ENCODE data around the gene RGS7BP.

DNA sequence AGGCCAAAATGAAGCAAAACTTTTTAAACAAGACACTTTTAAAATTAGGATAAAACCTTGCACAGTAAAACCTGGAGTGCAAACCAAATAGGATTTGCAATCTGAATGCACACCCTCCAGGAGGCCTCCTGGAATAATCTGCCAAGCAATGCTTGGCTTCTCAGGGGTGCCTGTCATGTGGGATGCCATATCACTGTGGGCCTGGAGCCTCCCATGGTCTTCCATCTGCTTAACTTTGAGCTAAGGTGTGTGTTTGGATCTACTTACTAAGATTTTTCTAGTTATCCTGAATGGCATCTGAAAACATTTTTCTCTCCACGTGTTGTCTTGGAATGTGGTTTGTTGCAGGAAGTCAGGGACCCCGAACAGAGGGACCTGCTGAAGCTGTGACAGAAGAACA lies 52.1 kb downstream of the RGS7BP start:
- TF ChIP-seq, protein P1, sequence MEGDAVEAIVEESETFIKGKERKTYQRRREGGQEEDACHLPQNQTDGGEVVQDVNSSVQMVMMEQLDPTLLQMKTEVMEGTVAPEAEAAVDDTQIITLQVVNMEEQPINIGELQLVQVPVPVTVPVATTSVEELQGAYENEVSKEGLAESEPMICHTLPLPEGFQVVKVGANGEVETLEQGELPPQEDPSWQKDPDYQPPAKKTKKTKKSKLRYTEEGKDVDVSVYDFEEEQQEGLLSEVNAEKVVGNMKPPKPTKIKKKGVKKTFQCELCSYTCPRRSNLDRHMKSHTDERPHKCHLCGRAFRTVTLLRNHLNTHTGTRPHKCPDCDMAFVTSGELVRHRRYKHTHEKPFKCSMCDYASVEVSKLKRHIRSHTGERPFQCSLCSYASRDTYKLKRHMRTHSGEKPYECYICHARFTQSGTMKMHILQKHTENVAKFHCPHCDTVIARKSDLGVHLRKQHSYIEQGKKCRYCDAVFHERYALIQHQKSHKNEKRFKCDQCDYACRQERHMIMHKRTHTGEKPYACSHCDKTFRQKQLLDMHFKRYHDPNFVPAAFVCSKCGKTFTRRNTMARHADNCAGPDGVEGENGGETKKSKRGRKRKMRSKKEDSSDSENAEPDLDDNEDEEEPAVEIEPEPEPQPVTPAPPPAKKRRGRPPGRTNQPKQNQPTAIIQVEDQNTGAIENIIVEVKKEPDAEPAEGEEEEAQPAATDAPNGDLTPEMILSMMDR (IDR thresholded peaks at IDR 0.05) = no peak
- TF ChIP-seq POLR2A (IDR thresholded peaks at IDR 0.05) = no peak
